HG03066 (cell line): Measurements from ENCODE around the gene URB2.
"Not testable (repeated sequence)": the region's sequence is repeated elsewhere in the genome, so short reads cannot be mapped to it uniquely, and the experiment has no call there.

Experiments
- ATAC-seq: cut with Tn5 transposase; IDR thresholded peaks from one replicate; pipeline ENCODE4 v1.9.1; 2021; ENCODE audit warnings: low read depth; ENCODE audit not compliant: unreplicated experiment

Gene URB2

DNA sequence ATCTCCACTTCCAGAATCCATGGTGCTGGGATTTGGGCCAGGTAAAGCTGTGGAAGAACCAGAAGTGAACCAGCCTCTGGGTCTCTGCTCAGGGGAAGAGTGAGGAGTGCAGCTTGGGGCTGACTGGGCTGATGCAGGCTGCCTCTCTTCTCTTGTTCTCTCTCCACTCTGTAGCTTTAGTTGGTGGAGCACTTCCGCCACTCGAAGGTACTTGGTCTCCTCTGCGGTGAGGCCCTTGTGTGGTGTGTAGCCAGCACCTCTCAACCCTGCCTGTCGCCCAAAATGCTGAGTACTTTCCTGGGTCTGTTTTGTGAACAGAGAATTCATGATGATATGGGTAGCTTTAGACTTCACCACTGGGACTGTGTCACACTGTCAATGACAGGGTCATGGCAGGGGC is 63.2 kb downstream of the URB2 start:
- ATAC-seq, result no peak

DNA sequence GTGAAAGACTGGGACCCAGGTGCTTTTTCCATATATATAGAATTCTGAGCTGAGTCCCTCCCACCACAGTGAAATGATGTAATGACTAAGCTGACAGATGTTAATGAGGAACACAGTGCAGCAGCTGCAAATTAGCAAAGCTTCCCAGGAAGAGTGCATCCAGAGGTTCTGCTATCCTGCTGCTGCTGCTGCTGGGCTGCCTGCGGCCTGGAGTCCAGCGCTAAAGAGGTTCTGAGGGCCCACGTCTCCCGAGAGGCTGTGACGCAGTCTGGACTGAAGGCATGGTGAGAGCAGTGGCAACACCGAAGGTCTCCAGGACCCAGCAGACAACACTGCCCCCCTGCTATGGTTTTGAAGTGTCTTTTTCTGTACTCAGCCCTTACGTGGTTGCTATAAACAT is 63.9 kb downstream of the URB2 start:
- no peak for ATAC-seq

DNA sequence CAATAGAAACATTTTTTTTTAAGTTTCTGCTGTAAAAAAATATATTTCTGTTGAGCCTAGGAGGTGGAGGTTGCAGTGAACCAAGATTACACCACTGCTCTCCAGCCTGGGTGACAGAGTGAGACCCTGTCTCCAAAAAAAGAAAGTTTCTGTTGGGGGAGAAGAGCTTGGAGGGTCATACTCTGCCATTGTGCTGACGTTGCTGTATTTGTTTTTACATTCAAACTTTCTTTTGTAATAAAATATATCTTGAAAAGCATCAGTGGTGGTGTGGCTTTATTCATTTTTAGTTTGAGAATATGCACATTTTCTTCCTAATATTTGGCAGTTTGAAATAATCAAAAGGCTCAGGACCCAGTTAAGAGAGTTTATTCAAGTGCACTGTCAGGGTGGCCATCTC is 64.6 kb downstream of the URB2 start:
- no peak for ATAC-seq

DNA sequence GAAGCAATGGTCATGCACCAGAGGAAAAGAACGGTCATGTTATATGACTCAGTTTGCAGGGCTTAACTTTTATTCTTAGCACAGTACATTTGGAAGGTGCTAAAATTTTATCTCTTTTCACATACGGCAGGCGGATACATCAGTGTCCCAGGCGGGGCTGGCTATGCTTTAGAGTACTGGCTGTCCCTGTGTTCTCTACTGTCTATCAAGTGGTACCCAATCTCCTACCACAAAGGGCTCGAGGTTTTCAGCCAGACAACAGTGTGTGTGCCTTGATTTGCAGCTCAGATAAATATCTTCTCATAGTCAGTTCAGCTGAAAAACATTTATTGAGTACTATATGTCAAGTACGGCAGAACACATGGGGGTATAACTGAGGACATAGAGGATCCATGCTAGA is 65.3 kb downstream of the URB2 start:
- no peak for ATAC-seq

DNA sequence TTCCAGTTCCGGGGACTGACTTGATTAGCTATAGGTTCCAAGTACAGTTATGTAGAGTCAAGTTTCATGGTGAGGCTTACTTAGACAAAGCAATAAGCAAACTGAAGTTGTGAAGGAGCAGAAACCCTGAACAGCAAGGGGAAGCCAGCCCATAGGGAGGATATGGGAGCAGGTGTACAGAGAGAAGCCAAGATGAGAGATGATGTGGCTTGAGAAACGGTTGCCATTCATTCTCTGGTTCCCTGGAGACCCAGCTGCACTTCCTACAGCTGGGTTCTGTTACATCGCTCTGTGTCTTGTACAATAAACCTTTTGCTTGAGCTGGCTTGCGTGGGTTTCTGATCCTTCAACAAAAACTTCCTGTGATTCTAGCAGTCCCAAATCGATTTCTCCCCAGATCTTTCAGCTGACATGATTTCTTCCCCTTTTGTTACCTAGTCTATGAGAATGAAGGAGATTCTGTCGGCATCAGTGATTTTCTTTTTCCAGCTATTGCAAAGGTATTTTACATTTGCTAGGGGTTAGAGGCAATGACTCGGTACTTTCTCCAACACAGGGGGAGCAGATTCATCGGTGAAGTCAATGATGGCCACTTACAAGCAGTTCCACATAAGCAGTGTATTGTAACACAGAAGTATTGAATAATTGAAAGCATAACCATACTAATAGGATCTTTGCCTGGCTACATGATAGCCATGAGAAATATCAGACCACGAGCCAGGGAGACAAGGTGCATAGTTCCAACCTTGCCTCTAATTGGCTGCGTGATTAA is 67.3 kb downstream of the URB2 start:
- ATAC-seq, result no peak

DNA sequence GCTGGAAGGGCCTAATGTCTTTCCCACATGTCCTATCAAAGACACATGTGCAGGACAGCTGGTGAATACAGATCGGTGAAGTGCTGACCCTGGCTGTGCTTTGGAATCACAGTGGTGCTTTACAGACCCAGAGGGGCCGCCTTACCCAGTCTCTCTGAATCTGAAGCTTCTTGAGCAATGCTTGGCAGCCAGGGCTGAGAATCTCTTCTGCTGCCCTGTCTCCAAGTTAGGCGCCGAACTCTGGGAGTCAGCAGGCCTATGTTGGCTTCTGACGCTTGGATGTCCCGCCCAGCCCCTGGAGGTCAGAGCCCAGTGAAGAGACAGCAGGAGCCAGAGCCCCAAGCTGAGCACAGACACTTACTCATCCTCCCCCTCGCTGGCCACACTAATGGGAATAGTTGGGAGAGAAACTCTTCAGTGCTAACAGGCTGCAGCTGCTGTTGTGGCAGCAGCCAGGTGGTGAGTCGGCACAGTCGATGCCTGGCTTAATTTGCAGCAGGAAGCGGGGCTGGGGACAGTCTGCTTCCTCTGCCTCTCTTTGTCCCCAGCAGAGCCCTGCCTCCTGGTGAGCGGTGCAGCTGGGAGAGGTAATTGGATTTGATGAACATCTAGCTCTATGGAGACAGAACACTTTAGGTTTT is 68.1 kb downstream of the URB2 start:
- ATAC-seq, result no peak

DNA sequence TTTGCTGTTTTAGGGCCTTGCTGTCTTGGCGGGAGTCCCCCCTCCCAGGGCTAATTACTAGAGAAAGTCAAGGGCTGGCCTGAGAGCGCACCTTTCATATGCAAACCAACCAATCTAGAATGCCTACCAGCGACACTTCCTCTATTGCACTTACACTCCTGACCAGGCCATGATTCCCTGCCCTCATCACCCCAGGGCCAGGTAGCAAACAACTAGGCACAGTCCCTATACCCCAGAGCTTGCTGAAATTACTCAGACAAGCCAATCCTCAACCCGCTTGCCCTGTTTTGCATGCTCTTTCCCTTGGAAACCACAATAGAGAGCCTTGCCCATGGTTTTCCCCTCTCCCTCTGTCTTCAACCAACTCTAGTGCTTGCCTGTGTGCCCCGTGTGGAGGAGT is 70.3 kb downstream of the URB2 start:
- ATAC-seq, result no peak

DNA sequence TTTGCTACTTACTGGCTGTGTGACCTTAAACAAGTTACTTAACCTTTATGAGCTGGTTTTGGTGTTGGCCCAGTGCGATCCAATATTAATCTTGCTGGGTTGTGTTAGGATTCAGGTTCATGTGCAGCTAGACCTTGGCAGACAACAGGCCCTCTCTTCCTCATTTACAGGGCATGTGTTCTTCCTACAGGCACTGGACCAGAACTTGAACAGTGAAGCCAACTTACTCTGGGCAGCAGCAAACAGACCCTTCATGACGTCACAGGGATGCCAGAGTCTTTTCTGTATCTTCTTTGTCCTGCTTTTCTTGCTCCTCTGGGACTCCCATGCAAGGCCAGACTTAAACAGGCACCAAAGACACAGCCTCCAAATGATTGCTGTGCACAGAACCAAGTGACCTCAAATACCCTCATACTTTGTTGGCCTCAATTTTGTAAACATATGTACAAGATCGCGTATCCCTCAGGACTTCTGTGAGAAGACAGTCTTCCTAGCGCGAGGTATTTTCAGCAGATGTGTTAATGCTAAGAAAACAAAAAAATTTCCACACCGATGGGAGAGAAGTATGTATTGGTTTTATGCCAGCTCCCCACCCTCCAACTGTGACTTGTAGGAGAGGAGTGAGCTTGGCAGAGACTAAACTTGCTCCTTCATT is 73.7 kb downstream of the URB2 start:
- ATAC-seq, result no peak

DNA sequence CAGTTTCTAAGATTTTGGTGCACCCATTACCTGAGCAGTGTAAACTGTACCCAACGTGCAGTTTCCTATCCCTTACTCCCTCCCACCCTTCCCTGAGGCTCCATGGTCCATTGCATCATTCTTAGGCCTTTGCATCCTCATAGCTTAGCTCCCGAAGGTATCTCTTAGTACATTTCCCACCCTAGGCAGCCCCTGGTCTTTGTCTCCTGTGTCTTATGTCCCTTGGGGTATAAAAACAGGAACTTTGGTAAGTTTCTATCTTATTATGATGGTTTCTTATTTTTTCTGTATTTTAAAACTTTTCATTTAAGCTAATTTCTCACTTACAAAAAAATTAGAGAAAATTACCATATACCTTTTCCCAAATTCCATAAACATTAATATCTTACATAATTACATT is 78.1 kb downstream of the URB2 start:
- no peak for ATAC-seq

DNA sequence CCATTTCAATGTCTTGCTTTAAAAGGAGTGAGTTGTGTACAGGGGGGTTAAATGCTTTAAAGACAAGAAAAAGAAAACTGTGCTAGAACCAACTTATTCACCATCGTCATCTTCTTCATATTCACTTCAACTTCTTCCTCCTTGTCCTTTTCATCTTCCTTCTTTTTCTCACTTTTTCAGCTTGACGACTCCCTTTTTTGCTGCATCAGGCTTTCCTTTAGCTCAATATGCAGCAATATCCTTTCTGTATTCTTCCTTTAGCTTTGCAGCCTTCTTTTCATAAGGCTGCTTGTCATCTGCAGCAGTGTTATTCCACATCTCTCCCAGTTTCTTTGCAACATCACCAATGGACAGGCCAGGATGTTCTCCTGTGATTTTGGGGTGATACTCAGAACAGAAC is 79.1 kb downstream of the URB2 start:
- ATAC-seq, result not testable (repeated sequence)

DNA sequence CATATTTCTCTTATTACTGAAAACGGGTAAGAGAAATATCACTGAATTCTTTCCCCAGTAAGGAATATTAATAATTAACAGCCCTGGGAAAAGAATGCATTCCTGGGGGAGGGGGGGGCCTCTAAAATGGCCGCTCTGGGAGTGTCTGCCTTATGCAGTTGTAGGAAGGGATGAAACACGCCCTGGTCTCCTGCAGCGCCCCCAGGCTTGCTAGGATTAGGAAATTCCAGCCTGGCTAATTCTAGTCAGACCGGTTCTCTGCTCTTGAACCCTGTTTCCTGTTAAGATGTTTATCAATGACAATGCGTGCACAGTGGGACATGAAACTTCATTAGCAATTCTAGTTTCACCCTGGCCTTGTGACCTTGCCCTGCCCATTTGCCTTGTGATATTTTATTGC is 81.1 kb downstream of the URB2 start:
- ATAC-seq, result not testable (repeated sequence)

DNA sequence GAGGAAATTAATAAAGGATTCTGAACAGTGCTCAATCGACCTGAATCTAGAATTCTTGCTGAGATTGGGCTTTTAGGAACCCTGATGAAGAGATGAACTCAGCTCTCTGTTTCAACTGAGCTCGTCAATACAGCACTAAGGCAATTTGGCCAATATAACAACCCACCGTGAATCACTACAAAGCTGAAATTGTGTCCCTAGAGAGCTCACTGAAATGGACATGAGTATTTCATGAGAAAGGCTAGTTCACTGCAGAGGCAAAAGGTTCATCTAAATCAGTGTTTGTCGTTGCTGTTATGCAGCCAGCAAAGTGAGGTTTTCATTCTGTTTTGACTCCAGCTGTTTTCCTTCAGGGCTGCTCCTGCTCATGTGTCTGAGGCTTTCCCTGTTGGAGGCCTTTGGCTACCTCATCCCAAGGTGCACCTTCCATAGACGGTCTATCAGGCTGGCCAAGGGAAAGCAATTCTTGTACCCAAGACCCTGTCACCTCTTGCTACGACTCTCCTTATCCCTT is 83.5 kb downstream of the URB2 start:
- no peak for ATAC-seq
